Lower leg skin (tissue), 4 donors: ENCODE data around the gene ERCC6. TPM values are rescaled to one million over a fixed set of nuclear protein-coding genes. Genes with fewer than 3 reads are reported as not detected.

Source experiments
- DNase-seq, 2 donors: peaks; one replicate each; pipeline ENCODE4 v3.0.0-alpha.2; 2019; ENCODE audit warnings: low spot score in 2 of 2
- H3K4me3 ChIP-seq: fragments of 200-600 bp; sonication (generic); 2 replicates; pipeline ENCODE4 v1.5.1; 2017; ENCODE audit warnings: mild to moderate bottlenecking, low read depth; ENCODE audit not compliant: poor library complexity, severe bottlenecking
- POLR2A ChIP-seq, 2 donors: fragments of 450-650 bp; IDR thresholded peaks; one replicate each; pipeline ENCODE4 v1.6.1; 2016 to 2017; ENCODE audit warnings: antibody characterized with exemption in 2 of 2, mild to moderate bottlenecking in 1 of 2, moderate library complexity in 1 of 2
- WGBS, 2 donors: methylation state at CpG; one replicate each; pipeline ENCODE4 v1.1.5; 2018; 5-methylcytosine and 5-hydroxymethylcytosine counted together
- intact Hi-C: fragments of 100-400 bp; cut with DNase I; formaldehyde crosslinking; loops from one replicate; pipeline ENCODE4 v1.15.0; 2023; ENCODE audit warnings: low total_unique reads
- total RNA-seq, 4 donors: library from RNA; depleted of rRNA; stranded (reverse); fragments of >200 nt; gene quantifications; one replicate each; pipeline ENCODE4 v1.1.0, GENCODE V29; 2016
- TF ChIP-seq, protein P1 (sequence below), 3 donors: fragments of 450-650 bp; IDR thresholded peaks; one replicate each; pipeline ENCODE4 v1.5.1; 2016; ENCODE audit warnings: antibody characterized with exemption in 3 of 3, mild to moderate bottlenecking in 3 of 3, moderate library complexity in 2 of 3

The ERCC6 gene
- total RNA-seq, 4 donors from 2014 or later, result 22.7 to 29.7 (median 23.6) TPM

DNA sequence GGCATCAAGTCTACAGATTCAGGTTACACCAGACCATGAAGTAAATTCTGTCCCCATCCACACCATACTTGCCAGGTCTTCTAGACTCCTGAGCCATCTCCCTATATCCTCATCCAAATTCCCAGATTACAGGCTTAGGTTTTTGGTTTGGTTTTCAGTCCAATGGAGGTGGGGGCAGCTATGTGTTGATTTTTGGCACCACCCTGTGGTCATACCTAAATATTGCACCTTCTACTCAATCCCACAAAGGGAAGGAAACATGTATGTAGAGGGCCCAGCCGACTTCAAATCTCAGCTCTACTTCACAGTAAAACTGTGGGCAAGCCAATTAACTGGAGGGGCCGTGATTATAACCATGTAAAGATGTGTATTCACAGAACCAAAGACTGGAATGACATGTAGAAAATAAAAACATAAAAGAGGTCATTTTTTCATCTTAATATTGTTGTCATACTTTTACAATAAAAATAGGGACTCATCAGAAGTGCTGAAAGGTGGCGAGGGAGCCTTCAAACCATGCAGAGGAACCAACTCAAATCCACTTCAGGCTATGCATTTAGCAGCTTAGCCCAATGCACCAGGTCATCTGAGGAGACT lies 19.8 kb downstream of the ERCC6 start:
- no peak for TF ChIP-seq POLR2A (IDR thresholded peaks at IDR 0.05)
- TF ChIP-seq, protein P1, sequence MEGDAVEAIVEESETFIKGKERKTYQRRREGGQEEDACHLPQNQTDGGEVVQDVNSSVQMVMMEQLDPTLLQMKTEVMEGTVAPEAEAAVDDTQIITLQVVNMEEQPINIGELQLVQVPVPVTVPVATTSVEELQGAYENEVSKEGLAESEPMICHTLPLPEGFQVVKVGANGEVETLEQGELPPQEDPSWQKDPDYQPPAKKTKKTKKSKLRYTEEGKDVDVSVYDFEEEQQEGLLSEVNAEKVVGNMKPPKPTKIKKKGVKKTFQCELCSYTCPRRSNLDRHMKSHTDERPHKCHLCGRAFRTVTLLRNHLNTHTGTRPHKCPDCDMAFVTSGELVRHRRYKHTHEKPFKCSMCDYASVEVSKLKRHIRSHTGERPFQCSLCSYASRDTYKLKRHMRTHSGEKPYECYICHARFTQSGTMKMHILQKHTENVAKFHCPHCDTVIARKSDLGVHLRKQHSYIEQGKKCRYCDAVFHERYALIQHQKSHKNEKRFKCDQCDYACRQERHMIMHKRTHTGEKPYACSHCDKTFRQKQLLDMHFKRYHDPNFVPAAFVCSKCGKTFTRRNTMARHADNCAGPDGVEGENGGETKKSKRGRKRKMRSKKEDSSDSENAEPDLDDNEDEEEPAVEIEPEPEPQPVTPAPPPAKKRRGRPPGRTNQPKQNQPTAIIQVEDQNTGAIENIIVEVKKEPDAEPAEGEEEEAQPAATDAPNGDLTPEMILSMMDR (IDR thresholded peaks at IDR 0.05), result no peak
- no peak overlapping the region for H3K4me3 ChIP-seq
- WGBS, 2 donors, result 59 to 64% methylated on average over 3 of the region's 3 CpGs
- intact Hi-C loops, result loop anchor here (5.0 kb wide), 2 partner anchors 112 to 862 kb away; no protein-coding TSS in a partner anchor
- no peak for DNase-seq

DNA sequence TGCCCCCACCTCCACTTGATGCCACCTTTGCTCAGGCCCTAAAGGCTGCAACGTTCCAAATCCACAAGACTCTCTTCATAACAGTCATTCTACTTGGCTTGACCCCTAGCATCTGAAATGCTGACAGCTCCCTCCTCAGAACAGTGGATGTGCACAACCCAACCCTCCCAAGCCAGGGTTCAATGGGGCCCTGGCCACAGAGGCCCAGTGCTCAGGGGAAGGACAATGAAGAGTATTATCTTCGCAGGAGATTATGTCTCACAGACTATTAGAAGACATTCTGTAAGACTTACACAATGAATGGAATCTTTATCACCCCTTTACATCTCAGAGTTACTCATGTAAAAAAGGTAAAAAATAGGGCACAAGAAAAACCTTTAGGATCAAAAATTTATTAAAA lies 20.4 kb downstream of the ERCC6 start:
- H3K4me3 ChIP-seq, result no peak overlapping the region
- intact Hi-C loops, result loop anchor here (5.0 kb wide), 2 partner anchors 111 to 861 kb away; no protein-coding TSS in a partner anchor
- DNase-seq, result no peak
- no peak for TF ChIP-seq POLR2A (IDR thresholded peaks at IDR 0.05)
- TF ChIP-seq, protein P1 (IDR thresholded peaks at IDR 0.05), result no peak
- WGBS, 2 donors, result 81 to 85% methylated on average over 2 of the region's 2 CpGs

DNA sequence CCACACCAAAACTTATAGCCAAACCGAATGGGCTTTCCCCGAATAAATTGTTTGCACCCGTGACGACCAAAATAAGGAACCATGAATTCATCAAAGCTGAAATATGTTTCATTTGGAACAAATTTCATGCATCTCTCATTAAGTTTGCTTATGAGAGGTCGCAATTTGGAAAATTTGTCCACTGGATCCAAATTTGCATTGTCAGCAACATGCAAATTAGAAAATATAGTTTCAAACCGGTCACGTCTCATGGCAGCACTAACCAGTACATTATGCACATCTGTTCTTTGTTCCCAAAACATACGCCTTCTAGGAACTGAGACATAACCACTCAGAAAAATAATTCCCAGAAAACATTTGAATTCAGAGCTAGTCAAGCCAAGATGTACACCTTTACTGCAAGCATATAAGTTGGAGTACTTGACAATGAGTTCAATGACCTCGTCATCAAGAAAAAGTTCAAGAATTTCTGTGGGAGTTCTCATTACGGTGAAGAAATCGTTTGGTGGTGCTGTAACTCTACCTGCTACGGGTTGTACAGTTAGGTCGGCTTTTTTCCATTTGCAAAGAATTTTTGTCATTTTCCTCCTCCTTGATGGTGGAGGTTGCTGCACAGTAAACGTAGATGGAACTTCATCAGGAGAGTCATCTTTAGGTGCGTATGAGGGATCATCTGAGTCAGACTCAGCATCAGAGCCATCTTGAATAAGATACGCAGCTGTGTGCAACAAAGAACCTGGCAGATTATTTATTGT lies 22.5 kb downstream of the ERCC6 start:
- TF ChIP-seq, protein P1 (IDR thresholded peaks at IDR 0.05), result no peak
- TF ChIP-seq POLR2A (IDR thresholded peaks at IDR 0.05), result no peak
- 87 to 89% methylated on average over 16 of the region's 16 CpGs for WGBS, 2 donors
- no peak for DNase-seq
- H3K4me3 ChIP-seq, result no peak overlapping the region
- intact Hi-C loops, result loop anchor here (5.0 kb wide), 2 partner anchors 109 to 859 kb away; no protein-coding TSS in a partner anchor

DNA sequence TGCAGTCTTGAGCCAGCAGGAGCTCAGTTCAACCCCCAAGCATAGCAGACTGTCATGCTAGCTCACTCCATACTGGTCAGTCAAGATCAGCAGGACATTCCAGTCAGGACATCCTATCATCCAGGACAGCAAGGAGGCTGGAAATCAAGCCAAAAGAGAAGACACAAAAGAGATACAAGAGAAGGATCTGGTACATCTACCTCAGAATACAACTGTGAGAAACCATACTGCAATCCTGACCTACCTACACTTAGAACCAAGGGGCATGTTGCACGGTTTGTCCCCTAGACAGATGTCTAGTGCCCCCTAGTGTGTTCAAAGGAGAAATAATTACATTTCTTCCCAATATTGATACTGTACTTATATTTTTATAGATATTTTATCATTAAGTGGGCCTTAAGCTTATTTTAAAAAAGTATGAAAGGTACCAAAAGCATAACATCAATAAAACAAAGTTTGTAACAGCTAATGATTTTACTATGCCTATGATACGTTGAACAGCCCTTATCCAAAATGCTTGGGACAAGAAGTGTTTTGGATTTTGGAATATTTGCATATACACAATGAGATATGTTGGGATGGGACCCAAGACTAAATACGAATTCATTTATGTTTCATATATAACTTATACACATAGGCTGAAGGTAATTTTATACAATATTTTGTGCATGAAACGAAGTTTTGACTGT lies 26.7 kb downstream of the ERCC6 start:
- DNase-seq, result no peak
- TF ChIP-seq, protein P1 (IDR thresholded peaks at IDR 0.05), result no peak
- TF ChIP-seq POLR2A (IDR thresholded peaks at IDR 0.05), result no peak
- intact Hi-C loops, result loop anchor here (5.0 kb wide), 1 partner anchor 540 kb away; no protein-coding TSS in a partner anchor
- no peak overlapping the region for H3K4me3 ChIP-seq
- WGBS, 2 donors, result 61 to 65% methylated on average over 4 of the region's 4 CpGs

DNA sequence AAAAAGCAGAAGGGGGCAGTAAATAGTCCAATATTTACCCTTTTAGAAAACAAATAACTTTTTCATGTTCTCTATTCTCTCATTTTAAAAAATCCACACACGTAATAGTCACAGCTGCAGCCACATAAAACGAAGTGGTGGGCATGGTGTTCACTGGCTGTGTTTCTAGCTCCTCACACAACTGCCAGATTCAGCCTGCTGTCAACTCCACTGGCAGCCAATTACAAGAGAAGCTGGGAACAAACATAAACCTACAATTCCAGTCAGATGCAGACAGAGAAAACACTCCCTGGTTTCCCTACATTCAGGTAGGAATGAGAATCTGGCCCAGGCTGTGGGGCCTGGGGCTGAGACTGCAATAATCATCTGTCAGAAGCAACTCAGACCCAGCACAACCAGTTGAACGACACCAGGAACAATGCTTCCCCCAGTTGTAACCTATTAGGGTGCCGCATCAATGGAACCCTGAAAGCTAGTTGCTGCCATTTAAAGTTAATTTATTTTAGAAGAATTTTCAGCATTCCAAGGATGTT lies 29.1 kb downstream of the ERCC6 start:
- TF ChIP-seq, protein P1 (IDR thresholded peaks at IDR 0.05), result no peak
- TF ChIP-seq POLR2A (IDR thresholded peaks at IDR 0.05), result no peak
- no peak for DNase-seq
- H3K4me3 ChIP-seq, result no peak overlapping the region
- 73 to 77% methylated on average over 4 of the region's 4 CpGs for WGBS, 2 donors
- intact Hi-C loops, result loop anchor here (5.0 kb wide), 1 partner anchor 538 kb away; no protein-coding TSS in a partner anchor
